ENCODE data around the gene PTGES2.

PTGES2 gene

DNA sequence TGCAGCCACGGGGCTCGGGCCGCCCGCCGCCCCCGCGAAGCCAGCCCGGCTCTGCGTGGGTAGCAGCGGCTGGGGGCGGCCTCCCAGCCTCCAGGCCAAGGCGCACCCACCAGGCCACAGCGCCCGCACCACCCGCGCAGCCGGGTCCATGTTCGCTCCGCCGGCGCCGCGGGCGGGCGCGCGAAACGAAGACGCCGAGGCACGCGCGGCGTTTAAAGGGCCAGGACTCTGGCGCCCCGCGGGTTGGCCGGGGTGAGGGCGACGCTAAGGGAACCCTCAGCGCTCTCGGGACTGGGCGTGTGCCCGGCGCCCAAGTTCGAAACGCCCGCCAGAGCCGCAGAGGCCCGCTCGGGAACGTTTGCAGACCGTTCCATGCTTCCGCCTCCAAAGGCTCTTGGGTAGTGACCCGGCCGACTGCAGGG, at the start of gene PTGES2:
PTGES2 (minus strand) TSS at position 162 of the 422 bp plus-strand sequence; CDS start at position 150, 12 bp downstream.
- DNase-seq, result peak; percentile 36 to 45

DNA sequence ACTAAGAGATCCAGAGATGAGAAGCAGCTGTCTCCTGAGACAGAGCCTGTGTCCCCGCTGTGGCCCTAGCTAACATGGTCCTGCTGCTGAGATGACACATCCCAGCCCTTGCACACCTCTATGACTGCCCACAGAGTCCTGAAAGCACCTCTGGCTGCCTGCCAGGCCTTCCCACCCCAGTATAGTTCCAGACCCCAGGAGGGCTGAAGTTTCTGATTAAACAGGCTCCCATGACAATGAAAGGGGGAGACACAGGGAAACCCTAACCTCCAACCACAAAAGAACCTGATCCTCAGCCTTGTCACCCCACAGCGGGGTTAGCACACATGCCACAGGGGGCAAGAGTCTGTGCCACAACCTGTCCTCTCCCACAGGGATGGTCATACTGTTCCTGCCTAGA, 48.2 kb upstream of the PTGES2 start:
- DNase-seq, result no peak

DNA sequence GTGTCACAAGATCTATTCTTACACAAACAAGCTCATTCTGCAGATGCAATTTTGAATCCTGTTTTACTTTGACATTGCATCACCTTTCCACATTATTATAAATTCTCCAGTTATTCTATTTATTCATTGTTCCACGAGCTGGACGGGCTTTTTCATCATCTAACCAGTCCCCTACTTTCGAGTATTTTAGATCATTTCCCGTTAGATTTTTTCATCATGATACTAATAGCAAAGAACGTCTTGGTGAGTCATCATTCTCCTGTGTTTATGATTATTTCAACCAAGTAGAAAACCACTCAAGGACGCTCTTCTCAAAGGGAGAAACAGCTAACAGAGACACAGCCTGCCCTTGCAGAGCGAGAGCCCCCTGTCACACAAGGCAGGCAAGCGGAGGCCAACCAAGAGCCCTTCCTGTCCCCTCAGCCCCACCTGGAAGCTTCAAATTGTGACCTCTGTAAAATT, 47.6 kb upstream of the PTGES2 start:
- no peak for DNase-seq

DNA sequence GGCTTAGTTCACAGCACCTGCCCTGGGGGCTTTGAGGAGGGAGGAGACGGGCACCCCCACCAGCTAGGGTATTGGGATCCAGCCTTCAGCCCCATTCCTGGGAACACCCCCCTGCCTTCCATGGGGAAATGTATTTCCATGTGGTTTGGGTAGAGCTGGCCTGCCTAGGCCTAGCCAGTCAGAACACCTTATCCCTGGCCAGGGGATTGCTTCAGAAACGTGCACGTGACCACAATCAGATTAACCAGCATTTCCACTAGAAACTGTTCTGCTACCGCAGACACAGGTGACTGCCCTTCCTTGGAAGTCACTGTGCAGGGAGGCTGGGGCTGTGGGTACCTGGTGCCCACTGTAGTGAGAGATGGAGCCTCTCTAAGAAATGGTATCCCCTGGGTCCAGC, 46.5 kb upstream of the PTGES2 start:
- DNase-seq, result no peak

DNA sequence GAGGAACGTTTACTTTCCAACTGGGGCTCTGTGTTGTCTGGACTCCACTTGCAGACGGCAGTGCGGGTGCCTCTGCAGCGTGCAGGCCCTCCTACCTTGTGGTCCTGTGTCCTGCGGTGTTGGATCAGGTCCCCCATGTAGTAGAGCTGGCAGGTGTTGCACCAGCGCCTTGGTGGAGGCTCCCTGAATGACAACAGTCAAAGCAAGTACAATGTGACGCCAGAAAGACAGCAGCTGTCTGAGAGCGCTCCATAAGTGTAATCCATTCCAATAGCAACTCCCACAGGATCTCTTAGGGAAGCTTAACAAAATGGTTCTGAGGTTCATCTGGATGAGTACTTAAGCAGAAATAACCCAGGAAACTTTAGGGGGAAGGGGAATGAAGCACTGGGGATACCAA, 42.4 kb upstream of the PTGES2 start:
- DNase-seq, result no peak

GRCh38 chr9:128169492-128169891, 42.0 kb upstream of the PTGES2 start:
- DNase-seq, result no peak

GRCh38 chr9:128168731-128169308, 41.3 kb upstream of the PTGES2 start:
- no peak for DNase-seq

DNA sequence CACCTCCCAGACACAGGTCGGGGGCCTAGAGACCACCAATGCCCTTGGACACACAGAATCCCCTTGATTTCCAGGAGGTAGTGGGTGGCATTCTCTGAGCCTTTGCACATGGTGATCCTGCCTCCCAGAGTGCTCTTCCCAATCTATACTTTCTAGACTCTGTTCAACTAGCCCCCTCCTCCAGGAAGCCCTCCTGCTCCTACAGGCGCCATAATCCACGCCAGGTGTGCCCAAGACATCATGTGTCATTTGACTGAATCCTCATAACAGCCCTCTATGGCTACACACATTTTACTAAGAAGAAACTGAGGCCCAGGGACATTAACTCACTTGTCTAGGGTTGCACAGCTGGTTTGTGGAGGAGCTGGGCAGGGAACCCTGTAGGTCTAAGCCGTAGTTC, 39.7 kb upstream of the PTGES2 start:
- DNase-seq, result no peak

GRCh38 chr9:128166169-128166568, 38.6 kb upstream of the PTGES2 start:
- DNase-seq, result no peak

DNA sequence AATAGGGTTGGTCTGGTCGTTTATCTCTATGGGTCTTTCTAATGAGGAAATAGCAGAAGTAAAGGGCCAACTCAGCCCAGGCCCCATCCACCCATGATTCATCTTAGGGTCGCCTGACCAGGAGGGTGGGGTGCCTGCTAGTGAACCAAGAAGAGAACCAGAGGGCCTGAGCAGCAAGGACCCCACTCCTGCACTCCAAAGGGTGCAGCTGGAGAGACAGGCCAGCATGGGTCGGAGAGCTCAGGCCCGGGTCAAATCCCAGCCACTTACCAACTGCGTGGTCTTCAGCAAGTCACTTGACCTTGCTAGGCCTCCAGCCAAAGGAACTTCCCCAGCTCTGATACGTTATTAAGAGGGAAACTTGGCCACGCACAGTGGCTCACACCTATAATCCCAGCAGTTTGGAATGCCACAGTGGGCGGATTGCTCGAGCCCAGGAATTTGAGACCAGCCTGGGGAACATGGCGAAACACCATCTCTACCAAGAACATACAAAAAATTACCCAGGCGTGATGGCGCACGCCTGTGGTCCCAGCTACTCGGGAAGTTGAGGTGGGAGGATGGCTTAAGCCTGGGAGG, 36.9 kb upstream of the PTGES2 start:
- no peak for DNase-seq

- DNase-seq, result no peak
These were observed 36.2 kb upstream of the PTGES2 start for GRCh38 chr9:128163523-128164306.

DNA sequence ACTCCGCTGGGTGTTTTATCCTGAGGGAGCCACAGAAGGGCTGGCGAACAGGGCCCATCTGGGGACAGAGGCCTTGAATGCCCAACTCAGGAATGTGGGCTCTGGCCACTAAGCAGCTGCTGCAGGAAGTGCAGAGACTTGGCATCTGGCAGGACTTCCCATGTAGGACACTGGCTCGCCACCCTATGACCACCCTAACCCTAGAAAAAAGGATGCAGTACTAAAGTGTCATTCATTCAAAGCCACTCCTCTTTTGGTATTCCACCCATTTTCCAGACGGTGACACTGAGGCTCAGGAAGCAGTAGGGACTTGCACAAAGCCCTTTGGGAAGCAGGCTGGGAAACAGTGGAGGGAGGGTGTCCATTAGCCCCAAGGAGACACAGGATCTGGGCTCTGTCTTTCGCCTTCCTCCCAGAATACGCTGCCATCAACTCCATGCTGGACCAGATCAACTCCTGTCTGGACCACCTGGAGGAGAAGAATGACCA, 35.5 kb upstream of the PTGES2 start:
- no peak for DNase-seq

- DNase-seq, result no peak
These were observed 34.9 kb upstream of the PTGES2 start for GRCh38 chr9:128162215-128163026.

- DNase-seq, result no peak
These were observed 33.8 kb upstream of the PTGES2 start for GRCh38 chr9:128161215-128161902.

DNA sequence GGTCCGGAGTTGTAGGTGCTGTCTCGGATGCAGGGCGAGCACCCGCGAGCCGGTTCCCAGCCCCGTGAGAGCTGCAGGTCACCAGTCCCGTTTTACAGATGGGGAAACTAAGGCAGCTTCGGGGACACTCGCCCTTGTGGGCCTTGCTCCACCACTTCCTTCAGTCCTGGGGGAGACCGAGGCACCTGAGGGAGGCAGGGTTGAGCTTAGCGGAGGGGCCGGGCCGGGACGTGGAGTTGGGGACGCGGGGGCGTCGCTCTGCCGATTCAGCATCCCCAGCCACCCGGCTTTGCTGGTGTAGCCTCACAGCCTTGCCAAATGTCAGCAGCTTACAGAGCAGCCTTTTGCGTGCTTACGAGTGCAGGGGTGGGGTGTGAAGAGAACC, 33.1 kb upstream of the PTGES2 start:
- no peak for DNase-seq

- peak; percentile 44 to 81 for DNase-seq
These were observed 32.5 kb upstream of the PTGES2 start, which contains the start of gene BBLN for GRCh38 chr9:128159784-128160602. Gene BBLN (plus strand): TSS chr9:128160265. CDS start chr9:128160408, 143 bp downstream.

DNA sequence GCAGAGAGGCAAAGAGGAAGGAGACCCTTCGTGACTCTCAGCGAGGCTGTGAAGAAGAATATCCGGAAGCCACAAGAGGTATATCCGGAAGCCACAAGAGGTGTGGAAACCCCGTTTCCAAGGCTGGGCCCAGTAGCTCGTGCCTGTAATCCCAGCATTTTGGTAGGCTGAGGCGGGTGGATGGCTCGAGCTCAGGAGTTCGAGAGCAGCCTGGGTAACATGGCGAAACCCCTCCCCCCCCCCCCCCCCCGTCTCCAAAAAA, 31.9 kb upstream of the PTGES2 start:
- DNase-seq, result no peak

GRCh38 chr9:128155736-128156500, 28.4 kb upstream of the PTGES2 start:
- no peak for DNase-seq

DNA sequence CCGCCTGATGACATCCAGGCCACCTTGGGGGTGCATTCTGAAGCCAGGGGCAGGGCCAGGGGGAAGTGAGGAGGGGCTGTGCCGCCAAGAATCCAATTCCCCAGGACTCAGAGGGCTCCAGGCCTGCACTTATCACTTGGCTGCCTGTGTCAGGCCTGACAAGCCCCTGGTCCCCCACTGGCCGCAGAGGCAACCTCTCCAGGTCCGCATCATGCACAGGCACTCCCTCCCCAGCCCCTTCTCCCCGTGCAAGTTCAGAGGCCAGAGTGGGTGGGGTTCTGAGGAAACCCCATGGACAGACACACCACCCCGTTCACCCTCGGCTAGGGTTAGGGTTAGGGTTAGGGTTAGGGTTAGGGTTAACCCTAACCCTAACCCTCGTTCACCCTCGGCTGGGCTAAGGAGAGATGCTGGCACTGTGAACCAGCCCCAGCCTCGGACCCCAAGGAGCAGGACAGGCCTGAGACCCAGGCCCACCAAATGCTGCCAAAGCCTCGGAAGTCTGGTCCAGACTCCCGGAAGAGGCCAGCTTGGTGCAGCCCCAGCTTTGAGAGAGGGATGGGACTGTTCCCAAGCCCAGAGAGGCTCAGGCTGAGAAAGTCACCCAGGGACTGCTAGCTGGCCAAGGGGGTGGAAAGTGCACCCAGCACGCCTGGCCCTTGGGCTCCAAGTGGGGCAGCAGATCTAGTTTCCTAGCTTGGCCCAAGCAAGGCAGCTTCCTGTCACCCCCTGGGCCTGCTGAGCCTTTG, 26.6 kb upstream of the PTGES2 start:
- no peak for DNase-seq
